ENCODE measurements around the gene WDR36.

DNA sequence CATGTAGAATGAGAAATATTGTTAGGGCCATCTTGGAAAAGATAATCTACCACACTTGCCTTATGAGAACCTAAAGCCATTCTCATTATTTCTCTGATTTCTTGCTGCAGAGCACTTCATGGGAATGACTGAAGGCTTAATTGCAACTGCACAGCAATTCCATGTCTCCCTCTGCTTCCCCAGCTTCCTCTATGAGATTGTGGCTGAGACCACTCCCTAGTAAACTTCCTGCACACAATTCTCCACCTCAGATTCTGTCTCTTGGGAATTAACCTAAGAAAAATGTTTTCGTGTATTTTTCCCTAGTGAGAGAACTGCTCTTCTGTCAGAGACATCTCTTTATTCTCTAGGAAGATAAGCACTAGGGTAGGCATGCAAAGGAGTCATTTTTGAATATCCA is 76.5 kb downstream of the WDR36 start:
- TF ChIP-seq, protein P1, sequence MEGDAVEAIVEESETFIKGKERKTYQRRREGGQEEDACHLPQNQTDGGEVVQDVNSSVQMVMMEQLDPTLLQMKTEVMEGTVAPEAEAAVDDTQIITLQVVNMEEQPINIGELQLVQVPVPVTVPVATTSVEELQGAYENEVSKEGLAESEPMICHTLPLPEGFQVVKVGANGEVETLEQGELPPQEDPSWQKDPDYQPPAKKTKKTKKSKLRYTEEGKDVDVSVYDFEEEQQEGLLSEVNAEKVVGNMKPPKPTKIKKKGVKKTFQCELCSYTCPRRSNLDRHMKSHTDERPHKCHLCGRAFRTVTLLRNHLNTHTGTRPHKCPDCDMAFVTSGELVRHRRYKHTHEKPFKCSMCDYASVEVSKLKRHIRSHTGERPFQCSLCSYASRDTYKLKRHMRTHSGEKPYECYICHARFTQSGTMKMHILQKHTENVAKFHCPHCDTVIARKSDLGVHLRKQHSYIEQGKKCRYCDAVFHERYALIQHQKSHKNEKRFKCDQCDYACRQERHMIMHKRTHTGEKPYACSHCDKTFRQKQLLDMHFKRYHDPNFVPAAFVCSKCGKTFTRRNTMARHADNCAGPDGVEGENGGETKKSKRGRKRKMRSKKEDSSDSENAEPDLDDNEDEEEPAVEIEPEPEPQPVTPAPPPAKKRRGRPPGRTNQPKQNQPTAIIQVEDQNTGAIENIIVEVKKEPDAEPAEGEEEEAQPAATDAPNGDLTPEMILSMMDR (IDR thresholded peaks at IDR 0.05; ENCODE audit: low read depth, low read length, poor library complexity, severe bottlenecking), result no peak
- TF ChIP-seq EZH2phosphoT487 (IDR thresholded peaks at IDR 0.05; ENCODE audit: borderline replicate concordance, low read length), result no peak
